M059J (cell line): ENCODE data around the gene CLRN1. TPM values are rescaled to one million over a fixed set of nuclear protein-coding genes. Genes with fewer than 3 reads are reported as not detected.

Experiments used
- DNase-seq: peaks from one replicate; pipeline ENCODE4 v3.0.0-alpha.2; 2012; ENCODE audit warnings: low read depth
- total RNA-seq: library from RNA; depleted of rRNA; stranded (reverse); fragments of >200 nt; shearing (Covaris generic); gene quantifications from 2 replicates; pipeline ENCODE4 v1.2.3, GENCODE V29; 2014; rRNA removed

The CLRN1 gene
- total RNA-seq, 1 experiment from 2014 or later: not detected

GRCh38 chr3:150876611-150877265 lies 95.8 kb downstream of the CLRN1 start:
- no peak for DNase-seq

Other genes with a start within 250 kb of the CLRN1 start
- 36.5 and 58.7 TPM in 2 replicates for gene SIAH2, start 209.6 kb downstream of the CLRN1 start, total RNA-seq
- not detected in 2 replicates for gene MINDY4B, start 67.3 kb downstream of the CLRN1 start, total RNA-seq
- 0.15 and 0.84 TPM in 2 replicates for gene MED12L, start 112.9 kb upstream of the CLRN1 start, total RNA-seq
- gene GPR171, start 230.5 kb upstream of the CLRN1 start, total RNA-seq: not detected in 2 replicates